Esophagus squamous epithelium (tissue), 4 donors: Measurements from ENCODE around the gene KLHL29.

Experiments
- CTCF ChIP-seq, 6 experiments: fragments of 450-650 bp in 4 of 6; fragments of 200-600 bp in 2 of 6; sonication (generic) in 2 of 6; IDR thresholded peaks; one replicate each; pipeline ENCODE4 v1.5.1; 2016 to 2019; ENCODE audit warnings: antibody characterized with exemption in 6 of 6, mild to moderate bottlenecking in 4 of 6, moderate library complexity in 4 of 6
- POLR2A ChIP-seq, 4 donors: fragments of 450-650 bp; IDR thresholded peaks; one replicate each; pipeline ENCODE4 v1.6.1; 2017; ENCODE audit warnings: antibody characterized with exemption in 4 of 4, mild to moderate bottlenecking in 4 of 4, moderate library complexity in 3 of 4

GRCh38 chr2:23694058-23695045 is 309.4 kb downstream of the KLHL29 start:
- no peak for TF ChIP-seq CTCF (IDR thresholded peaks at IDR 0.05)
- TF ChIP-seq POLR2A (IDR thresholded peaks at IDR 0.05): no peak
